Large intestine (tissue), 3 donors: Measurements from ENCODE around the gene VPS13A. TPM values are rescaled to one million over a fixed set of nuclear protein-coding genes. Genes with fewer than 3 reads are reported as not detected.
A peak's percentile ranks its signal among the peaks of the same experiment; 100 is the strongest.

ENCODE experiments used
- DNase-seq, 2 donors: peaks; one replicate each; pipeline versions ENCODE4 v3.0.0 to v3.0.0-alpha.2; 2013
- H3K27ac ChIP-seq: one replicate; pipeline ENCODE4 v1.5.1; 2013; ENCODE audit warnings: low read length
- H3K27me3 ChIP-seq: 2 replicates; pipeline ENCODE4 v1.6.1; 2013; ENCODE audit warnings: low read length; ENCODE audit not compliant: control insufficient read depth, insufficient read depth
- H3K36me3 ChIP-seq: 2 replicates; pipeline ENCODE4 v1.6.1; 2013; ENCODE audit warnings: low read length; ENCODE audit not compliant: control insufficient read depth, insufficient read depth
- H3K4me1 ChIP-seq: one replicate; pipeline ENCODE4 v1.6.1; 2013; ENCODE audit warnings: low read length; ENCODE audit not compliant: control insufficient read depth, insufficient read depth
- H3K4me3 ChIP-seq: one replicate; pipeline ENCODE4 v1.5.1; 2013; ENCODE audit warnings: low read length
- H3K9me3 ChIP-seq: one replicate; pipeline ENCODE4 v1.6.1; 2013; ENCODE audit warnings: mild to moderate bottlenecking, low read depth, low read length, moderate library complexity; ENCODE audit not compliant: control insufficient read depth
- WGBS: methylation state at CpG from one replicate; pipeline ENCODE4 v1.1.5; 2013; ENCODE audit warnings: low lambda C conversion rate; ENCODE audit not compliant: insufficient coverage; 5-methylcytosine and 5-hydroxymethylcytosine counted together
- polyA plus RNA-seq: library from polyadenylated mRNA; unstranded; fragments of 120-200 nt; gene quantifications from one replicate; pipeline ENCODE4 v1.2.1, GENCODE V29; 2013

VPS13A gene
- polyA plus RNA-seq, 1 donor, result 56.0 TPM

DNA sequence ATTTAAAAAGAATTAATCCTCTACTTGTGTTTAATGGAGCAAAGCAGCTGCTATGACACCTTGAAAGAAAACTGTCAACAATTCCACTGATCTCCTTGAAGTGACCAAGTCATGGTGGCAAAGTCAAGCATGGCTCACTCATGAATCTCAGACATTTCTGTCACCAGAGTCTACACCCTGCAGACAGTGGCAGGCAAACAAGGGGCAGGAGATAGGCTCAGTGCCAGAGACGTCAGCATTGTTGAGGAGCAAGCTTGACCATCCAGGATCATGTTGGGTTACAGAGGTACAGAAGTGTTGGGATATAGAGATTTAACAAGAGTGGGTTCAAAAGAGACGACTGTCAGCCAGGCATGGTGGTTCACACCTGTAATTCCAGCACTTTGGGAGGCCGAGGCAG lies 16.1 kb upstream of the VPS13A start:
- H3K36me3 ChIP-seq, result no peaks in the 10 kb centered on the region
- no peaks in the 10 kb centered on the region for H3K27me3 ChIP-seq
- no CpG with 5 or more reads among the region's 3 CpGs for WGBS
- no peak overlapping the region for H3K4me3 ChIP-seq
- H3K4me1 ChIP-seq, result no peaks in the 10 kb centered on the region
- no peak overlapping the region for H3K27ac ChIP-seq
- H3K9me3 ChIP-seq, result no peaks in the 10 kb centered on the region
- DNase-seq, result no peak

DNA sequence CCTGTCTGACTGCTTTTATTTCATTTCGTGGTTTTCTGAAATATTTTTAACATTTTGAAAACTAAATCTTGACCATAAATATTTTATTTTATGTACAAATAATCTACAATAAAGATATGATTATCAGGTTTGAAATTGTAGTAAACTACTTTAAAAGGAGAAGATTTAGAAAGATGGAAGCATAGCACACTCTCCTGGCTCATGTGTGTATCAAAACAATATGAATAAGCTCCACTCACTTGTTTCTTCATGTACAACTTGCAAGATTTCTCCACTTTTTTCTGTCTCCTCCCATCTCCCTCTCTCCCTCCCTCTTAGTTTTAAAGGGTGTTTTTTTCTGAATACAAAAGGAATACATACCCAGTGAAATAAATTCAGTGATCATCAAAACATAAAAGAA lies 15.4 kb upstream of the VPS13A start:
- Histone ChIP-seq H3K27me3 (no peaks in the 10 kb centered on the region), H3K36me3 (no peaks in the 10 kb centered on the region), H3K27ac (no peak overlapping the region), H3K4me3 (no peak overlapping the region), H3K4me1 (no peaks in the 10 kb centered on the region), H3K9me3 (no peaks in the 10 kb centered on the region)
- DNase-seq, result no peak
- 83% methylated on average over 1 of the region's 1 CpG for WGBS

DNA sequence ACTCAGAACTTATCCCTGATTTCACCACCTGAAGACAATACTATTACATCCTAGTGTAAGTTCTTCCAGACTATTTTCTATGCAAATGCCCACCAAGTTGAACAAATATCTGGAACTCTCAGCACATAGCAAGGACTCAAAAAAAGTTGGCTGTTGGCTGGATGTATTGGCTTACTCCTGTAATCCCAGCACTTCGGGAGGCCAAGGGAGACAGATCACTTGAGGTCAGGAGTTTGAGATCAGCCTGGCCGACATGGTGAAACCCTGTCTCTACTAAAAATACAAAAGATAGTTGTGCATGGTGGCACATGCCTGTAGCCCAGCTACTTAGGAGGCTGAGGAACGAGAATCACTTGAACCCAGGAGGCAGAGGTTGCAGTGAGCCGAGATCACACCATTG lies 15.0 kb upstream of the VPS13A start:
- no peaks in the 10 kb centered on the region for H3K36me3 ChIP-seq
- H3K4me3 ChIP-seq, result no peak overlapping the region
- no peaks in the 10 kb centered on the region for H3K27me3 ChIP-seq
- 100% methylated on average over 1 of the region's 4 CpGs for WGBS
- DNase-seq, result no peak
- no peak overlapping the region for H3K27ac ChIP-seq
- no peaks in the 10 kb centered on the region for H3K4me1 ChIP-seq
- H3K9me3 ChIP-seq, result no peaks in the 10 kb centered on the region

DNA sequence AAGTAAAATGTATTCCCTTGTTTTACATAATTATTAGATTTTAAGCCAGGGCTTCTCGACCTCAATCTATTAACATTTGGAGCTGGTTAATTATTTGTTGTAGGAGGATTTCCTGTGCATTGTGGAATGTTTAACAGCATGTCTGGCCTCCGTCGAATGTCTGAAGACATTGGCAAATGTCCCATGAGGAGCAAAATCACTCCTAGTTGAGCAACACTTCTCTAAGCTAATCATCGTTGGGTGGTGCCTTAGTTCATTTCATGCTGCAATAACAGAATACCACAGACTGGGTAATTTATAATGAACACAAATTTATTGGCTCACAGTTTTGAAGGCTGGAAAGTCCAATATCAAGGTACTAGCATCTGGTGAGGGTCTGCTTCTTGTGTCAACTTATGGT lies 13.4 kb upstream of the VPS13A start:
- peak in 1 of 2 donors; percentile 36 for DNase-seq
- no peaks in the 10 kb centered on the region for H3K9me3 ChIP-seq
- no peak overlapping the region for H3K27ac ChIP-seq

DNA sequence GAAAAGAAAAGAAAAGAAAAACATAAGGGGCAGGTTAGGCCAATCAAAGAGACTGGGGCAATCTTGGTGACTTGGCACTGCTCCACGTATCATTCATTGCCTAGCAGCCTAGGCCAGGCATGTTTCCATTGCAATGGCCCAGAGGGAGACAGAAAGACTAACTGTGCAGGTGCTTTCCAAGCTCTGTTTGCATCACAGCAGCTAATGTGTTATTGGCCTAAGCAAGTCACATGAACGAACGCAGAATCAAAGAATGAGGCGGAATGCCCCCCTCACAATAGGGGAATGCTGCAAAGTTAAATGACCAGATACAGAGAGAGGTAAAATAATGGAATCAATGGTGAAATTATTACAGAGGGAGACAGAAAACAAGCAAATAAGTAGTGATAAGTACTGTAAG lies 11.1 kb upstream of the VPS13A start:
- Histone ChIP-seq H3K4me3 (no peak overlapping the region), H3K36me3 (no peaks in the 10 kb centered on the region), H3K4me1 (peaks cover under 1% of the 10 kb centered on the region), H3K27me3 (no peaks in the 10 kb centered on the region), H3K9me3 (no peaks in the 10 kb centered on the region), H3K27ac (no peak overlapping the region)
- DNase-seq, result no peak
- 90% methylated on average over 3 of the region's 4 CpGs for WGBS

More for the DNA sequence above, 13.4 kb upstream of the VPS13A start:
- no peak overlapping the region for H3K4me3 ChIP-seq
- H3K27me3 ChIP-seq, result no peaks in the 10 kb centered on the region
- no peaks in the 10 kb centered on the region for H3K4me1 ChIP-seq
- no peaks in the 10 kb centered on the region for H3K36me3 ChIP-seq
- WGBS, result no CpG with 5 or more reads among the region's 4 CpGs

DNA sequence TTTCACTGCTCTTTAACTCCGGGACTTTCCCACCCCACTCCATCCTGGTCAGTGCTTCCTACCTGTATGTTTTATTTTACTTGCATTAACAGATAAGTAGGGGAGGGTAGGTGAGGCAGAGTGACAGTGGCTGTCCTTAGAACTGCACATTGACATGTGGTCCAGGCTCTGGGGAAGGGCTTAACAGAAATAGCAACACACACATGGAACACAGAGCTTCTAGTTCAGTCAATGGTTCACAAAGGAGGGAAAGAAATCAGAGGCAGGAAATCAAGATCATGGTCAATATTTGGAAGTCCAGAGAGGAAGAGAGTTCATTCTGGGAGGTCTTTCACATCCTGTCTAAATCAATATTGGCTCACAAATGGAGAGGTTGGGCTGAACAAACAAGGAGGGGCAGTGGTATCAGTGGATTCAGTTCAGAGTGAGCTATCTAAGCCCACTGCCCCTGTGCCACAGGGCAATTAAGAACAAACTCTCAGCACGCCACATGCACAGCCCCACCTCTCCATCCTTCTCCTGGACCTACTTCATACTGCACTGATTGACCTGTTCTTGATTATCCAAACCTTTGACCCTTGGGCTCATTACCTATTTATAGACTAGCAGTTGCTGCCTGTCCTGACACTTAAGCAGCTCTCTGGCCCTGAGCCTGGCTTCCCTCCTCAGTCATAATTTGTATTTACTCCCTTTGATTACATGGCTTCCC lies 6.2 kb upstream of the VPS13A start:
- Histone ChIP-seq H3K9me3 (no peaks in the 10 kb centered on the region), H3K4me1 (peaks cover 6% of the 10 kb centered on the region), H3K27ac (no peak overlapping the region), H3K27me3 (no peaks in the 10 kb centered on the region), H3K4me3 (no peak overlapping the region), H3K36me3 (no peaks in the 10 kb centered on the region)
- WGBS, result no CpG with 5 or more reads among the region's 2 CpGs
- DNase-seq, result peak in 1 of 2 donors; percentile 55

DNA sequence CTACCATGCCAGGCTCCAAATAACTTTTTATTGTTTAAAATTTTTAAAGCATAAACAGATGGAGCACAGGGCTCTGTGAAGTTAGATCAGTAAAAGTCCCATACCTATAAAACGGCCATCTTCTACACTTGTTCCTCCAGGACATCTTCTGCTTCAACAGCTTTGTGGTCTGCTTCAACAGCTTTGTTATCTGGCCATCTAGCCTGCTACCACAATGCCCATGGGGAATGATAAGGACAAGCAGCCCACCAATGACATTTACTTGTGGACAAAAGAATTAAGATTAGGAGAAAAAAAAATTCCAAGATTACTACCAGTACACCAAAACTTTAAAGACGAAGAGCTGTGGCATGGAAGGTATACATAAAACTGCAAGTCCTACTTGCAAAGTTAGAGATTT lies 2.2 kb upstream of the VPS13A start:
- Histone ChIP-seq H3K4me1 (peaks cover 11% of the 10 kb centered on the region), H3K27ac (no peak overlapping the region), H3K27me3 (no peaks in the 10 kb centered on the region), H3K36me3 (no peaks in the 10 kb centered on the region), H3K4me3 (no peak overlapping the region), H3K9me3 (no peaks in the 10 kb centered on the region)
- DNase-seq, result no peak
- no CpG with 5 or more reads among the region's 2 CpGs for WGBS

DNA sequence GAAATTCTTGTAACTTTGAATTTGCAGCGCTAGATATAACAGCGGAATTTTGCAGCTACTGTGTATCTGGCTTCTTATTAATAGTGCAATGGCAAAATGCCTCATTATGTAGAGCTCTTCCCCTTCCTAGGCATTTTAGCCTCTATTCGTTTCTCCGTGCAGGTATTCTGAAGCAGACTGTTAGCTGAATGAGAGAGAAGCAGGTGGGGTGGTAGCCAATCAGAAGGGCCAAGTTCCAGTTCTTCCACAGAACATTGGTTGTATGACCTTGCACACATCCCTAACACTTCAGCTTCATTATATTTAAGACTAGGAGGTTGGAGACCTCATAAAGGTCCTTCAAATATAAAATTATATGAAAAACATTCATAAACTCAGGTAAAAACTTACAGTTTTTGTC lies 1.2 kb upstream of the VPS13A start:
- Histone ChIP-seq H3K36me3 (no peaks in the 10 kb centered on the region), H3K27me3 (no peaks in the 10 kb centered on the region), H3K4me1 (peaks cover 11% of the 10 kb centered on the region), H3K9me3 (no peaks in the 10 kb centered on the region), H3K4me3 (no peak overlapping the region), H3K27ac (no peak overlapping the region)
- no CpG with 5 or more reads among the region's 4 CpGs for WGBS
- no peak for DNase-seq

DNA sequence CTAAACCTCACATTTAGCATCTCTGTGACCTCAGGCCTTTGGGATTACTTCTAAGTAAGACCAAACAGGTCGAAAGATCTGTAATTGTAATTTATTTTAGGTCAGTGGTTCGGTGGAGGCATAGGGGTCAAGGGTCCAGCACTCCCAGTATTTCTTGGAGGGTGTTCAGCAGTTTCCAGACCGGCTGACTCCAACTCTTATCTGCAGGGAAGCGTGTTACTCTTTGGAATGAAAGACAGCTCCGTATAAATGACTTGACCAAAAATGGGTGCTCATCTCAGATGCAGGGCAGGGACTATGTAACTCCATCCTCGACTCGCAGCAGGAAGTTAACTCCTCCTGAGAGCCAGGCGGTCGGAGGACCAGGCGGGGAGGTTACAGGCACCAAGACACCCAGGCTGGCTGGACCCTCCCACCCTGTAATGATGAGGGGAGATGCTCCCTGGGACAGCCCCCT lies 620 bp upstream of the VPS13A start:
- WGBS, result 0% methylated on average over 2 of the region's 10 CpGs
- H3K27me3 ChIP-seq, result no peaks in the 10 kb centered on the region
- no peaks in the 10 kb centered on the region for H3K9me3 ChIP-seq
- peaks cover 5% of the 10 kb centered on the region for H3K4me1 ChIP-seq
- peak overlapping the region; percentile 71 for H3K27ac ChIP-seq
- no peaks in the 10 kb centered on the region for H3K36me3 ChIP-seq
- no peak for DNase-seq
- H3K4me3 ChIP-seq, result peak overlapping the region; percentile 71

DNA sequence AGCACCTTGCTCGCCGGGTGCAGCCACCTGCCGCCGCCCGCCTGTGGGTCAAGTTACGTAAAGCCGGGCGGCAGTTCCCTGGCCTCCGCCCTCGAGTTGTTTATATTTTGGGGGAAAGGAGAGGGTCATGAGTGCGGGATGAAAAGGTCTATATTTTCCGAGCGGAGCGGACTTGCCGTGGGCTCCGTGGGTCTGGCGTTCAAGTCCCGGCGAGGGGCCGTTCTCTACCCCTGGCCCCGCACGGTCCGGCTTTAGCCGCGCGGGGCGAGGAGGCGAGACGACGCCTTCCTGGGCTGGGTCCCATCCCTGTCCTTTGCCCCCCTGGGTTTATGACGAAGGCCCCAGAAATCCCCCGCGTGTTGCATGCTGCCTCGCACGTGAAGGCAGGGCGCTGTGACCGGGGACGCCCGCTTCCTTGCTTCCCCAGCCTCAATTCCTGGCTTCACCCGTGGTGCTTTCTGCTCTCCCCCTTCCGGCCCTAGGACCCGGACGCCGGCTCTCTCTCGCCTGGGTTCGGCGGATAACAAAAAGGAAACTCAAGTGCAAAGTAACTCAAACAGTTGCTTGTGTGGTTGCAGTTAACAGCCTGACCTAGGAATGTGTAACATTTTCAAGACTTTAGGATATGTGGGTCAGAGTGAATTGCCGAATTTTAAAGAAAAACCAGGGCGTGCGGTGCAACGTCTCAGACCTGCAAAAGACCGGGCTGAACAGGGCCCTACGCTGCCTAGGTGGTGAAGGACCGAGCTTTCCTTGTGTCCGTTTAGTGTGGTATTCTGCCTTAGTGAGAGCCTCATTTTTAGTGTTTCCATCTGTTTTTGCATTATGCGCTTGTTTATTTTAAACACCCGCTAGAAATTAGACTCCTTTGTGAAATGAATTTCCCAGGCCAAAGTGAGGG lies 810 bp downstream of the VPS13A start:
- DNase-seq, result peak; percentile 52 to 76
- no peaks in the 10 kb centered on the region for H3K9me3 ChIP-seq

More for the DNA sequence above, 810 bp downstream of the VPS13A start:
- peaks cover 5% of the 10 kb centered on the region for H3K4me1 ChIP-seq
- H3K4me3 ChIP-seq, result peak overlapping the region; percentile 71
- no peaks in the 10 kb centered on the region for H3K36me3 ChIP-seq
- 0% methylated on average over 1 of the region's 57 CpGs for WGBS
- H3K27me3 ChIP-seq, result no peaks in the 10 kb centered on the region
- H3K27ac ChIP-seq, result peak overlapping the region; percentile 85
